HPDE6-E6E7 (cell line): ENCODE data around the gene ZMAT5.

Experiments used
- DNase-seq: peaks from one replicate; pipeline ENCODE4 v3.0.0; 2011; ENCODE audit warnings: missing footprints; ENCODE audit errors: extremely low spot score

ZMAT5 gene

GRCh38 chr22:29731058-29731850, 35.6 kb downstream of the ZMAT5 start:
- DNase-seq = no peak

GRCh38 chr22:29729161-29729560, 37.6 kb downstream of the ZMAT5 start:
- no peak for DNase-seq

GRCh38 chr22:29727131-29727523, 39.7 kb downstream of the ZMAT5 start:
- no peak for DNase-seq

GRCh38 chr22:29726512-29727130, 40.2 kb downstream of the ZMAT5 start:
- no peak for DNase-seq

- no peak for DNase-seq
Observed at GRCh38 chr22:29726106-29726505, 40.7 kb downstream of the ZMAT5 start.

GRCh38 chr22:29724843-29725242, 42.0 kb downstream of the ZMAT5 start:
- no peak for DNase-seq

- DNase-seq = no peak
Observed at GRCh38 chr22:29723766-29724165, 43.0 kb downstream of the ZMAT5 start.

- no peak for DNase-seq
Observed at GRCh38 chr22:29722587-29722986, 44.2 kb downstream of the ZMAT5 start.

- no peak for DNase-seq
Observed at GRCh38 chr22:29722151-29722550, 44.7 kb downstream of the ZMAT5 start.

- DNase-seq = no peak
Observed at GRCh38 chr22:29720811-29721323, 45.9 kb downstream of the ZMAT5 start.

- DNase-seq = no peak
Observed at GRCh38 chr22:29719899-29720645, 46.7 kb downstream of the ZMAT5 start, which contains the start of gene CABP7. Gene CABP7, plus strand, starts transcription at chr22:29720003. Its CDS starts 422 bp downstream, at chr22:29720425.

- no peak for DNase-seq
Observed at GRCh38 chr22:29718949-29719898, 47.6 kb downstream of the ZMAT5 start.

- DNase-seq = peak; percentile 50
Observed at GRCh38 chr22:29717789-29718188, 49.0 kb downstream of the ZMAT5 start.

GRCh38 chr22:29716814-29717545, 49.8 kb downstream of the ZMAT5 start:
- DNase-seq = peak; percentile 46

GRCh38 chr22:29715705-29716104, 51.1 kb downstream of the ZMAT5 start:
- no peak for DNase-seq

GRCh38 chr22:29715240-29715639, 51.6 kb downstream of the ZMAT5 start:
- DNase-seq = no peak

GRCh38 chr22:29713156-29713727, 53.6 kb downstream of the ZMAT5 start:
- DNase-seq = no peak

- DNase-seq = no peak
Observed at GRCh38 chr22:29712119-29712518, 54.7 kb downstream of the ZMAT5 start.

- no peak for DNase-seq
Observed at GRCh38 chr22:29710922-29711593, 55.7 kb downstream of the ZMAT5 start.

- no peak for DNase-seq
Observed at GRCh38 chr22:29710193-29710592, 56.6 kb downstream of the ZMAT5 start.
